Measurements from ENCODE around the gene SLC6A2.

Gene SLC6A2

DNA sequence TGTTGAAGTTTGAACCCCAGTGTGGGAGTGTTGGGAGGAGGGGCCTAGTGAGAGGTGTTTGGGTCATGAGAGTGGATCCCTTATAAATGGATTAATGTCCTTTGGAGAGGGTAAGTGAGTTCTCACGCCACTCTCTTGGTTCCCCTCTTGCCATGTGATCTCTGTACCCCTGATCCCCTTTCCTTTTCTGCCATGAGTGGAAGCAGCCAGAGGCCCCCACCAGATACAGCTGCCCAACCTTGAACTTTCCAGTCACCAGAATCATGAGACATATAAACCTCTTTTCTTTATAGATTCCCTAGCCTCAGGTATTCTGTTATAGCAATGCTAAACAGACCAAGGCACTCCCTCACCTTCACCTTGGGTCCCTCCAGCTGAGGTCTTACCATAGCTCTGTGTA lies 7.4 kb downstream of the SLC6A2 start:
- DNase-seq = no peak
- Histone ChIP-seq H2BK15ac (ENCODE audit: low read depth, poor library complexity, severe bottlenecking) (no peak overlapping the region), H2BK5ac (ENCODE audit: low read depth, low read length, poor library complexity, severe bottlenecking) (no peak overlapping the region), H3K9me3 (ENCODE audit: control insufficient read depth, low read length) (no peaks in the 10 kb centered on the region), H3K27ac (ENCODE audit: low read length, poor library complexity, severe bottlenecking) (no peak overlapping the region), H3K14ac (ENCODE audit: low read length in 2 of 2) (no peak overlapping the region), H2BK12ac (ENCODE audit: low read length in 2 of 2) (no peak overlapping the region), H3K4me2 (ENCODE audit: low read length, poor library complexity, severe bottlenecking) (no peak overlapping the region), H4K91ac (ENCODE audit: low read length) (no peak overlapping the region), H3K4ac (ENCODE audit: low read depth in 1 of 2, low read length in 2 of 2) (no peak overlapping the region), H3K36me3 (ENCODE audit: control insufficient read depth in 1 of 2, insufficient read depth in 2 of 2, low read depth in 1 of 2, low read length in 2 of 2) (no peaks in the 10 kb centered on the region), H3K27me3 (ENCODE audit: control insufficient read depth in 1 of 2, insufficient read depth in 1 of 2, low read length in 2 of 2) (peaks cover 23 to 28% of the 10 kb centered on the region in 2 experiments), H3K4me1 (ENCODE audit: control insufficient read depth, insufficient read depth, low read depth, low read length) (no peaks in the 10 kb centered on the region), H3K18ac (ENCODE audit: low read depth in 1 of 2, low read length in 2 of 2) (no peak overlapping the region), H3K23ac (ENCODE audit: low read length in 2 of 2) (no peak overlapping the region), H3K9ac (ENCODE audit: low read length) (peak overlapping the region; percentile 68), H2AFZ (ENCODE audit: low read depth, low read length) (no peak overlapping the region), H4K8ac (ENCODE audit: low read length) (no peak overlapping the region), H2BK120ac (ENCODE audit: low read depth, low read length) (no peak overlapping the region), H3K79me1 (replicated peaks; ENCODE audit: low read length, poor library complexity, severe bottlenecking) (no peaks in the 10 kb centered on the region), H2AK5ac (ENCODE audit: low read length, severe bottlenecking) (no peak overlapping the region), H3K4me3 (ENCODE audit: insufficient read depth in 1 of 2, low read depth in 1 of 2, low read length in 2 of 2) (no peak overlapping the region)
- 45% methylated on average over 1 of the region's 1 CpG for WGBS

DNA sequence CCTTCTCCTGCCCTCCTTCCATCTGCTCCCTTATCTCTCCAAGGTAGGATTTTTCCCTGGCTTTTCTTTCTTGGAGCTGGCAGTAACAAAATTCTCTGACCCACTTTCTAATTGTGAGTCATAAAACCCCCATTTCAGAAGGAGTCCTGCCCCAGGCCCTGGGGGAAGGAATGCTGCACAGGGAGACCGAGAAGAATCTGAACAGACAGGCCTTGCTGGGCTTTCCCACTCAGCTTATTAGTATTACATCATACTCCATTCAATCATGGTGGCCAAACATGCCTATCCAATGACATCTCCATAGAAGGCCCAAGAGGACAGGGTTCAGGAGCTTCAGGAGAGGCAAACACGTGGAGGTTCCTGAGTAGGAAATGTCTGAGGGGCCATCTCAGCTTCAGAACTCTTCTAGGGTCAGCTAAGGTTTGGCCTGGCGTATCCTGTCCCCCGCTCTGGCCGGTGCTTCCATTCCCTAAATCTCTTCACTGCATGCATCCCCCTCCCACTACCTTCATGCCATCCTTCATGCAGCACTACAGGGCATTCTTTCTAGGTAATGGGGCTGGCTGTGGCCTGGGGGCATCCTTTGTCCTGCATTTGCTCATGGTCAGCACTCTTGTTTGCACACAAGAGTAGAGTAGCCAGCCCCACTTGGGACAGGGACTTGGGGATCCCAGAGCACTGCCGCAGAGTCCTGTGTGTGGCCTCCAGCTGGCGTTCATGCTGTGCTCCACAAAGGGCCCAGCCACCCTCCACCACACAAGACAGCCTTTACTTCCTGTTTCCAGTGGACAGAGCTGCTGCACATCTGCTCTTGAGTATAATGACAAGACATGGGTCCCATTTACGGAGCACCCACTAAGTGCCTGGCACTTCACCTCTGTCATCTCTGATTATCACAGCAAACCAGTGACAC lies 8.2 kb downstream of the SLC6A2 start:
- H3K18ac ChIP-seq (ENCODE audit: low read depth in 1 of 2, low read length in 2 of 2) = no peak overlapping the region
- H2BK5ac ChIP-seq (ENCODE audit: low read depth, low read length, poor library complexity, severe bottlenecking) = no peak overlapping the region
- H2BK120ac ChIP-seq (ENCODE audit: low read depth, low read length) = no peak overlapping the region
- whole genome bisulfite sequencing = 68% methylated on average over 8 of the region's 8 CpGs
- no peaks in the 10 kb centered on the region for H3K4me1 ChIP-seq (ENCODE audit: control insufficient read depth, insufficient read depth, low read depth, low read length)
- no peak overlapping the region for H2BK12ac ChIP-seq (ENCODE audit: low read length in 2 of 2)
- H3K4ac ChIP-seq (ENCODE audit: low read depth in 1 of 2, low read length in 2 of 2) = no peak overlapping the region
- H3K27ac ChIP-seq (ENCODE audit: low read length, poor library complexity, severe bottlenecking) = no peak overlapping the region
- H2AK5ac ChIP-seq (ENCODE audit: low read length, severe bottlenecking) = no peak overlapping the region
- H2AFZ ChIP-seq (ENCODE audit: low read depth, low read length) = no peak overlapping the region
- no peak for DNase-seq
- H2BK15ac ChIP-seq (ENCODE audit: low read depth, poor library complexity, severe bottlenecking) = no peak overlapping the region
- no peak overlapping the region for H3K9ac ChIP-seq (ENCODE audit: low read length)
- no peaks in the 10 kb centered on the region for H3K9me3 ChIP-seq (ENCODE audit: control insufficient read depth, low read length)
- no peaks in the 10 kb centered on the region for H3K79me1 ChIP-seq (replicated peaks; ENCODE audit: low read length, poor library complexity, severe bottlenecking)
- H3K36me3 ChIP-seq (ENCODE audit: control insufficient read depth in 1 of 2, insufficient read depth in 2 of 2, low read depth in 1 of 2, low read length in 2 of 2) = no peaks in the 10 kb centered on the region
- H3K23ac ChIP-seq (ENCODE audit: low read length in 2 of 2) = no peak overlapping the region
- H4K8ac ChIP-seq (ENCODE audit: low read length) = no peak overlapping the region
- peaks cover 15 to 20% of the 10 kb centered on the region in 2 experiments for H3K27me3 ChIP-seq (ENCODE audit: control insufficient read depth in 1 of 2, insufficient read depth in 1 of 2, low read length in 2 of 2)
- no peak overlapping the region for H3K14ac ChIP-seq (ENCODE audit: low read length in 2 of 2)
- H3K4me3 ChIP-seq (ENCODE audit: insufficient read depth in 1 of 2, low read depth in 1 of 2, low read length in 2 of 2) = no peak overlapping the region
- no peak overlapping the region for H3K4me2 ChIP-seq (ENCODE audit: low read length, poor library complexity, severe bottlenecking)
- no peak overlapping the region for H4K91ac ChIP-seq (ENCODE audit: low read length)

DNA sequence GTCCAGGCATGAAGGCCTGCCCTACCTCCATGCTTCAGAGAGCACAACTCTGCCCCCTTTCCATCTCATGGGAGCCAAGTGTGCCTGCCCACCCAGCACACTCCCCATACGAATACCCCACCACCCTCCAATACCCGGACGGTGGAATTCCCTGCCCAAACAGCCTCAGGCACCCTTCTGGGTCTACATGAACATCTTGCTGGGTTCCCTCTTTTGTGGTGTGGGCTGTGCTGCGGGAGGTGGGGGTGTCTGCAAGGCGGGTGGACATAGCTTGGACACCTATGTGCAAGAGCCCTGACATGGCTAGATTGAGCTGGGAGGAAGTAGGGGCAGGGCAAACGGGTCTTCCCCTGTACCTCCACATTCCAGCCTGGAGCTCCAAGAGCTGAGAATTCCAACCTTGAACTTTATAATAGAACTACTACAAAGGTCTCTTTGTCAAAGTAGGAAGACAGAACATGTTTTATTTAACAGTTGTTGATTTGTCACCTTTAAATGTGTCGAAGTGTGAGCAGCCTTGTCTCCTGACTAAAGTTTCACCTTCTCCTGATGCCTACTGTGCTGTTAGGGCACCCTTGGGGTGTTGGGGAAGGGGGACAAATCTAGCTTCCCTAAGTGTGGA lies 9.1 kb downstream of the SLC6A2 start:
- Histone ChIP-seq H3K79me1 (replicated peaks; ENCODE audit: low read length, poor library complexity, severe bottlenecking) (no peaks in the 10 kb centered on the region), H2AK5ac (ENCODE audit: low read length, severe bottlenecking) (no peak overlapping the region), H3K27me3 (ENCODE audit: control insufficient read depth in 1 of 2, insufficient read depth in 1 of 2, low read length in 2 of 2) (peaks cover 10 to 12% of the 10 kb centered on the region in 2 experiments), H3K4ac (ENCODE audit: low read depth in 1 of 2, low read length in 2 of 2) (no peak overlapping the region), H3K36me3 (ENCODE audit: control insufficient read depth in 1 of 2, insufficient read depth in 2 of 2, low read depth in 1 of 2, low read length in 2 of 2) (no peaks in the 10 kb centered on the region), H3K18ac (ENCODE audit: low read depth in 1 of 2, low read length in 2 of 2) (no peak overlapping the region), H2BK5ac (ENCODE audit: low read depth, low read length, poor library complexity, severe bottlenecking) (no peak overlapping the region), H3K4me1 (ENCODE audit: control insufficient read depth, insufficient read depth, low read depth, low read length) (no peaks in the 10 kb centered on the region), H4K91ac (ENCODE audit: low read length) (no peak overlapping the region), H3K4me2 (ENCODE audit: low read length, poor library complexity, severe bottlenecking) (no peak overlapping the region), H2BK15ac (ENCODE audit: low read depth, poor library complexity, severe bottlenecking) (no peak overlapping the region), H2BK12ac (ENCODE audit: low read length in 2 of 2) (no peak overlapping the region), H3K9ac (ENCODE audit: low read length) (no peak overlapping the region), H3K14ac (ENCODE audit: low read length in 2 of 2) (no peak overlapping the region), H3K23ac (ENCODE audit: low read length in 2 of 2) (no peak overlapping the region), H3K9me3 (ENCODE audit: control insufficient read depth, low read length) (no peaks in the 10 kb centered on the region), H4K8ac (ENCODE audit: low read length) (no peak overlapping the region), H3K27ac (ENCODE audit: low read length, poor library complexity, severe bottlenecking) (no peak overlapping the region), H2AFZ (ENCODE audit: low read depth, low read length) (no peak overlapping the region), H2BK120ac (ENCODE audit: low read depth, low read length) (no peak overlapping the region), H3K4me3 (ENCODE audit: insufficient read depth in 1 of 2, low read depth in 1 of 2, low read length in 2 of 2) (no peak overlapping the region)
- no peak for DNase-seq
- 71% methylated on average over 3 of the region's 7 CpGs for WGBS

DNA sequence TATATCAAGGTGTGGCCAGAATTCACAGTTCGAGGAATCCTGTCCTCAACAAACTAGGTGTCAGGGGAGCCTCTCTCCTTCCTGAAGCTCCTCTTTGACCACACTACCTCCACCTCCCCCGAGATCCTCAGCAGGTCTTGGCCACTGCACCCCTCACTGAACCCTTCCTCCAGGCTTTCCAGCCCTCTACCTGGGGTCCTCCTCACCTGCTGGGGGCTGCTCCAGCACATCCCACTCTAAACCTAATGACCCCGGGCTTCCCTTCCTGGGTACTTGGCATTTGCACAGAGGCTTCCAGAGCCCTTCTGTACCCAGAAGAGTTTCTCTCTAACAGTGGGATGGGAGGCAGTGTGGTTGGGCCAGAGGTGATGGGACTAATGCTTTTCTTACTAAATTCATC lies 9.7 kb downstream of the SLC6A2 start:
- H3K9me3 ChIP-seq (ENCODE audit: control insufficient read depth, low read length) = no peaks in the 10 kb centered on the region
- H4K8ac ChIP-seq (ENCODE audit: low read length) = no peak overlapping the region
- no peak overlapping the region for H4K91ac ChIP-seq (ENCODE audit: low read length)
- no peak overlapping the region for H3K9ac ChIP-seq (ENCODE audit: low read length)
- no peak overlapping the region for H3K4me3 ChIP-seq (ENCODE audit: insufficient read depth in 1 of 2, low read depth in 1 of 2, low read length in 2 of 2)
- H3K14ac ChIP-seq (ENCODE audit: low read length in 2 of 2) = no peak overlapping the region
- no peak overlapping the region for H2BK15ac ChIP-seq (ENCODE audit: low read depth, poor library complexity, severe bottlenecking)
- H2AK5ac ChIP-seq (ENCODE audit: low read length, severe bottlenecking) = no peak overlapping the region
- no peak overlapping the region for H3K4ac ChIP-seq (ENCODE audit: low read depth in 1 of 2, low read length in 2 of 2)
- H3K4me1 ChIP-seq (ENCODE audit: control insufficient read depth, insufficient read depth, low read depth, low read length) = no peaks in the 10 kb centered on the region
- H3K36me3 ChIP-seq (ENCODE audit: control insufficient read depth in 1 of 2, insufficient read depth in 2 of 2, low read depth in 1 of 2, low read length in 2 of 2) = no peaks in the 10 kb centered on the region
- H3K27ac ChIP-seq (ENCODE audit: low read length, poor library complexity, severe bottlenecking) = no peak overlapping the region
- H2BK12ac ChIP-seq (ENCODE audit: low read length in 2 of 2) = no peak overlapping the region
- H3K23ac ChIP-seq (ENCODE audit: low read length in 2 of 2) = no peak overlapping the region
- H3K18ac ChIP-seq (ENCODE audit: low read depth in 1 of 2, low read length in 2 of 2) = no peak overlapping the region
- WGBS = 75% methylated on average over 2 of the region's 3 CpGs
- H2BK120ac ChIP-seq (ENCODE audit: low read depth, low read length) = no peak overlapping the region
- no peak overlapping the region for H3K4me2 ChIP-seq (ENCODE audit: low read length, poor library complexity, severe bottlenecking)
- H3K79me1 ChIP-seq (replicated peaks; ENCODE audit: low read length, poor library complexity, severe bottlenecking) = no peaks in the 10 kb centered on the region
- peaks cover 3 to 8% of the 10 kb centered on the region in 2 experiments for H3K27me3 ChIP-seq (ENCODE audit: control insufficient read depth in 1 of 2, insufficient read depth in 1 of 2, low read length in 2 of 2)
- no peak overlapping the region for H2BK5ac ChIP-seq (ENCODE audit: low read depth, low read length, poor library complexity, severe bottlenecking)
- no peak for DNase-seq
- H2AFZ ChIP-seq (ENCODE audit: low read depth, low read length) = no peak overlapping the region
